CD1c-positive myeloid dendritic cell (primary cell): Measurements from ENCODE around the gene KLHL41.
"Not testable (repeated sequence)": the region's sequence is repeated elsewhere in the genome, so short reads cannot be mapped to it uniquely, and the experiment has no call there.

ENCODE experiments used
- DNase-seq: peaks from one replicate; pipeline ENCODE4 v3.0.0-alpha.2; 2016; ENCODE audit errors: extremely low spot score

KLHL41 gene

GRCh38 chr2:169572189-169572588 lies 62.7 kb downstream of the KLHL41 start:
- no peak for DNase-seq

- no peak for DNase-seq
These were observed 63.3 kb downstream of the KLHL41 start for GRCh38 chr2:169572821-169573159.

GRCh38 chr2:169573160-169573973 lies 63.9 kb downstream of the KLHL41 start, which contains the start of gene FASTKD1:
Gene FASTKD1 (minus strand): TSS chr2:169573865. CDS start chr2:169572029, 1,836 bp downstream.
- DNase-seq = peak; percentile 95

GRCh38 chr2:169573974-169574299 lies 64.4 kb downstream of the KLHL41 start:
- DNase-seq = no peak

GRCh38 chr2:169574539-169574938 lies 65.0 kb downstream of the KLHL41 start:
- not testable (repeated sequence) for DNase-seq

GRCh38 chr2:169575264-169575663 lies 65.8 kb downstream of the KLHL41 start:
- not testable (repeated sequence) for DNase-seq
